ENCODE data around the gene VEGFD.
A peak's percentile ranks its signal among the peaks of the same experiment; 100 is the strongest.

Gene VEGFD

GRCh38 chrX:15359701-15360100, 24.5 kb downstream of the VEGFD start:
- no peak for DNase-seq (ENCODE audit: low spot score)

GRCh38 chrX:15358533-15358932, 25.7 kb downstream of the VEGFD start:
- DNase-seq (ENCODE audit: low spot score) = no peak

- no peak for DNase-seq (ENCODE audit: low spot score)
Measured at GRCh38 chrX:15356444-15356843, 27.8 kb downstream of the VEGFD start.

- DNase-seq (ENCODE audit: low spot score) = no peak
Measured at GRCh38 chrX:15350329-15350996, 33.8 kb downstream of the VEGFD start.

- peak; percentile 46 for DNase-seq (ENCODE audit: low spot score)
Measured at GRCh38 chrX:15349046-15349445, 35.2 kb downstream of the VEGFD start.

GRCh38 chrX:15345976-15346375, 38.2 kb downstream of the VEGFD start:
- no peak for DNase-seq (ENCODE audit: low spot score)

GRCh38 chrX:15344106-15344505, 40.1 kb downstream of the VEGFD start:
- DNase-seq (ENCODE audit: low spot score) = no peak

GRCh38 chrX:15343075-15343476, 41.1 kb downstream of the VEGFD start:
- no peak for DNase-seq (ENCODE audit: low spot score)

- DNase-seq (ENCODE audit: low spot score) = no peak
Measured at GRCh38 chrX:15340867-15341266, 43.3 kb downstream of the VEGFD start.

- no peak for DNase-seq (ENCODE audit: low spot score)
Measured at GRCh38 chrX:15336023-15336413, 48.2 kb downstream of the VEGFD start.

- DNase-seq (ENCODE audit: low spot score) = peak; percentile 94
Measured at GRCh38 chrX:15335135-15336022, 48.8 kb downstream of the VEGFD start, which contains the start of gene PIGA. PIGA (minus strand) TSS chrX:15335523; CDS start chrX:15331930, 3,593 bp downstream.

GRCh38 chrX:15334561-15334960, 49.7 kb downstream of the VEGFD start:
- peak; percentile 8 for DNase-seq (ENCODE audit: low spot score)

GRCh38 chrX:15328821-15329220, 55.4 kb downstream of the VEGFD start:
- DNase-seq (ENCODE audit: low spot score) = no peak

- no peak for DNase-seq (ENCODE audit: low spot score)
Measured at GRCh38 chrX:15328131-15328530, 56.1 kb downstream of the VEGFD start.

GRCh38 chrX:15322472-15322871, 61.7 kb downstream of the VEGFD start:
- DNase-seq (ENCODE audit: low spot score) = no peak

GRCh38 chrX:15322072-15322471, 62.1 kb downstream of the VEGFD start:
- DNase-seq (ENCODE audit: low spot score) = no peak

GRCh38 chrX:15321447-15321846, 62.8 kb downstream of the VEGFD start:
- DNase-seq (ENCODE audit: low spot score) = no peak

GRCh38 chrX:15320297-15320696, 63.9 kb downstream of the VEGFD start:
- no peak for DNase-seq (ENCODE audit: low spot score)

GRCh38 chrX:15319075-15319474, 65.1 kb downstream of the VEGFD start:
- DNase-seq (ENCODE audit: low spot score) = no peak

GRCh38 chrX:15315509-15315908, 68.7 kb downstream of the VEGFD start, which contains the start of gene ASB11:
ASB11 (minus strand) TSS chrX:15315640; CDS start chrX:15315605, 35 bp downstream.
- no peak for DNase-seq (ENCODE audit: low spot score)

- no peak for DNase-seq (ENCODE audit: low spot score)
Measured at GRCh38 chrX:15314472-15314871, 69.7 kb downstream of the VEGFD start.

GRCh38 chrX:15311119-15311518, 73.1 kb downstream of the VEGFD start:
- DNase-seq (ENCODE audit: low spot score) = no peak

- no peak for DNase-seq (ENCODE audit: low spot score)
Measured at GRCh38 chrX:15310117-15310516, 74.1 kb downstream of the VEGFD start.
